Esophagus muscularis mucosa (tissue), 3 donors: Measurements from ENCODE around the gene TRAF1.

Experiments used
- POLR2AphosphoS5 ChIP-seq, 2 donors: sonication (generic); formaldehyde crosslinking; IDR thresholded peaks; one replicate each; pipeline ENCODE4 v1.6.1; 2017; ENCODE audit warnings: antibody characterized with exemption in 2 of 2
- TF ChIP-seq, protein P1 (sequence below), 3 experiments: fragments of 200-600 bp in 2 of 3; fragments of 450-650 bp in 1 of 3; sonication (generic) in 2 of 3; IDR thresholded peaks; one replicate each; pipeline ENCODE4 v1.5.1; 2017 to 2019; ENCODE audit warnings: antibody characterized with exemption in 3 of 3, mild to moderate bottlenecking in 2 of 3, moderate library complexity in 1 of 3

DNA sequence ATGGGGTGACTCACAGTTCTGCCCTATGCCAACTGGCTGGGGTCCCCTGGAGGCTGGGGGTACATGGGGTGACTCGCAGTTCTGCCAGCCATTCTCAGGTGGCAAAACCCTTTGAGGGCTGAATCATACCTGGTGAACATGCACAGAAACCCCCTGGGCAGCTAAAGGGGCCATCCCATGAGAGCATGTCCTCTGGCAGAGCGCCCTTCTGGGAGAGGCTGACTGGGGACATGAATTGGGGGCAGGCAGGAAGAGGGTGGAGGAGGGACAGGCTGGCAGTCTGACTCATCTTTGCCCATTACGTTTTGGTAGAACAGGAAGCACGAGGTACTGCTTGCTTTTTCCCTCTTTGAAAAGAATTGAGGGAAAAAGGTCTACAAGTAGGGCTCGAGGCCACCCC, 16.7 kb downstream of the TRAF1 start:
- TF ChIP-seq, protein P1, sequence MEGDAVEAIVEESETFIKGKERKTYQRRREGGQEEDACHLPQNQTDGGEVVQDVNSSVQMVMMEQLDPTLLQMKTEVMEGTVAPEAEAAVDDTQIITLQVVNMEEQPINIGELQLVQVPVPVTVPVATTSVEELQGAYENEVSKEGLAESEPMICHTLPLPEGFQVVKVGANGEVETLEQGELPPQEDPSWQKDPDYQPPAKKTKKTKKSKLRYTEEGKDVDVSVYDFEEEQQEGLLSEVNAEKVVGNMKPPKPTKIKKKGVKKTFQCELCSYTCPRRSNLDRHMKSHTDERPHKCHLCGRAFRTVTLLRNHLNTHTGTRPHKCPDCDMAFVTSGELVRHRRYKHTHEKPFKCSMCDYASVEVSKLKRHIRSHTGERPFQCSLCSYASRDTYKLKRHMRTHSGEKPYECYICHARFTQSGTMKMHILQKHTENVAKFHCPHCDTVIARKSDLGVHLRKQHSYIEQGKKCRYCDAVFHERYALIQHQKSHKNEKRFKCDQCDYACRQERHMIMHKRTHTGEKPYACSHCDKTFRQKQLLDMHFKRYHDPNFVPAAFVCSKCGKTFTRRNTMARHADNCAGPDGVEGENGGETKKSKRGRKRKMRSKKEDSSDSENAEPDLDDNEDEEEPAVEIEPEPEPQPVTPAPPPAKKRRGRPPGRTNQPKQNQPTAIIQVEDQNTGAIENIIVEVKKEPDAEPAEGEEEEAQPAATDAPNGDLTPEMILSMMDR (IDR thresholded peaks at IDR 0.05), result no peak
- no peak for TF ChIP-seq POLR2AphosphoS5 (IDR thresholded peaks at IDR 0.05)
